Measurements from ENCODE around the gene MRPL9.

MRPL9 gene

DNA sequence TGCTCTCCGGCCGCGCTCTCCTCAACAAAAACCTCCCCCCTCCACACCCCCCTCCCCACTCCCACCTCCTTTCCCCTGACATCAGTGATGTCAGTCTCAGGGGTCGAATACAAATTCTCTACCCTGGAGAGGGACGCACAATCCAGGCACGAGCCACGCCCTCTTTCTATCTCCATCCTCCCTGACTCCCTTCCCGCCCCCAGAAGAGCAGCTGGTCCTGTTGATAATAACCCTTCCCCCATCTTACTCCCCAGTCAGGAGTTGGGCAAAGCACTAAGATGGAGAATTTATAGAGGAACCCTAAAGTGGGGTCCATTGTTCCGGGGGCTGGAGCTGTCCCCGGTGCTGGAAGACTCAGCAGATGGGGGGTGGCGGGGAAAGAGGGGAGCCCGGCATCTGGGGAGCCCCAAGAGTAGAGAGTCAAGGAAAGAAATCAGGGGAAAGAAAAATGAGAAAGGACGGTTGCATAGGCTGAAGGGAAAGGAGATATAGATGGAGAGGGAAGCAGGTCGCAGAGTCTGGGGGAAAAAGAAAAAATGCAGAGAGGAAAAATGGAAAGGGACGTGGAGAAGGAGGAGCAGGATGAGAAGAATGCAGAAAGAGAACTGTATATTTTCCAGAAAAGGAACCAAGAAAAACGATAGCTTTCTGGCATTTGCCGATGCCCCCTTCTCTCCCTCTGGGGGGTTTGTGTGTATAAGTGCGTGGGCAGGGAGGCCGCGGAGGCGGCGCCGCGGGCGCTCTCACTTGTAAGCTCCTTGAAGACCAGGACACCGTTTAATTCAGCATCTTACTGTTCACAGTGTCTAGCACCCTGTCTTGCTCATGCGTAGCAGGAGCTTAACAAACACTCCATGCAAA, 46.3 kb downstream of the MRPL9 start, which contains the start of gene CELF3:
CELF3 (minus strand) TSS at position 33 of the 861 bp plus-strand sequence. CDS start 783 bp downstream, outside the sequence.
- H3K4me1 ChIP-seq (ENCODE audit: control insufficient read depth, insufficient read depth, low read length) = peaks cover 15% of the 10 kb centered on the region; the same call in 1 of the 2 replicates
- H3K4me3 ChIP-seq (ENCODE audit: low read depth, low read length) = peak within 1 kb of the TSS; percentile 66
- H3K36me3 ChIP-seq (ENCODE audit: control insufficient read depth, insufficient read depth, low read length) = no peaks in the 10 kb centered on the region
- peaks cover 46% of the 10 kb centered on the region for H3K27me3 ChIP-seq (ENCODE audit: control insufficient read depth, insufficient read depth, low read length)
- no peaks in the 10 kb centered on the region for H3K9me3 ChIP-seq (ENCODE audit: control insufficient read depth, insufficient read depth, low read length)
- 0 out of 2 replicates have a peak within 1 kb of the TSS, but pooled peaks have one; percentile 43 for H3K9ac ChIP-seq (ENCODE audit: low read depth, low read length)
- H3K27ac ChIP-seq (ENCODE audit: low read depth, low read length) = peak within 1 kb of the TSS; percentile 92

DNA sequence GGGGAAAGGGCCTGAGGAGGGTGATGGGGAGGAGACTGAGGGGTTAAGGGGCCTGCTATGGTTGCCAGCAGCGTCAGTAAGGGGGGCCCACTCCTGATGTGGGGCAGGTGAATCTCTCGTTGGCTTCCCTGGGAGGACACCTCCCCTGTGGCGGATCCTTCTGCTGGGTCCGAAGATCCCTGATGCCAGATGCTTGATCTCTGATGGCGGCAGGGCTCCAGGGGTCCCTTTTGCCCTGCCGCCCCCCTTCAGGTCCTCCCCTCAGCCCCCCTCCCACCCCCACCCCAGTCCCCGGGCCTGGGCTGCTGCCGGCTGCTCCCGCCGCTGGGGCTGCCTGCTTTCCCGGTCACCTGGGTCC, 46.9 kb downstream of the MRPL9 start:
- Histone ChIP-seq H3K36me3 (ENCODE audit: control insufficient read depth, insufficient read depth, low read length) (no peaks in the 10 kb centered on the region), H3K4me3 (ENCODE audit: low read depth, low read length) (peak overlapping the region; percentile 66), H3K9me3 (ENCODE audit: control insufficient read depth, insufficient read depth, low read length) (no peaks in the 10 kb centered on the region), H3K4me1 (ENCODE audit: control insufficient read depth, insufficient read depth, low read length) (peaks cover 15% of the 10 kb centered on the region; the same call in 1 of the 2 replicates), H3K9ac (ENCODE audit: low read depth, low read length) (no peak overlapping the region), H3K27ac (ENCODE audit: low read depth, low read length) (no peak overlapping the region), H3K27me3 (ENCODE audit: control insufficient read depth, insufficient read depth, low read length) (peaks cover 40% of the 10 kb centered on the region)

DNA sequence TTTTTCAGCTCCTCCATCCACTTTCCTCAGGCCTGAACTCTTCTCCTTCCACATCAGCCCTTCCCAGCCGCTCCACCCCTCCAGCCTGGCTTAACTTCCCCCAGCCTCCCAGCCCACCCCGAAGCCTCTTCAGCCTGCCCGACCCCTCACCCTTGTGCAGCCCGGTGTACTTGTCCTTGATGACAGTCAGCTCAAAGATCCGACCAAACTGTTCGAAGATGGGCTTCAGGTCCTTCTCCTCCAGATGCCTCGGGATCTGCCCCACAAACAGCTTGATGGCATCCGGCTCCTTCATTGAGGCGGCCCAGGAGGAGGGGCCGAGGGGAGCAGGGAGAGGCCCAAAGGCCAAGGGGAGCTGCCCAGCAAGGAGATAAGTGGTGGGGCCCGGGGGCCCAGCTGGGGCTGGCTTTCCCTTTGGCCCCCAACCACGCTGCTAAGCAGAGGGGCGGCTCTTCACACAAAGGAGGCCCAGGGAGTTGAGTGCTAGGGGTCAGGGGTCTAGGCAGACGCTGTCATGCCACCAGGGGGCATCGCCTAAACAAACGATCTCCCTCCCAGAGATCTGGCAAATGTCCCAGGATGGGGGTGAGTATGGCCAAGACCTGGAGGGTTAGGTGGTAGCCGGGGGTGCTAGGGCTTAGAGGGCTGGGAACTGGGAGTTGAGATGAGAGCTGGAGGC, 47.4 kb downstream of the MRPL9 start:
- Histone ChIP-seq H3K9me3 (ENCODE audit: control insufficient read depth, insufficient read depth, low read length) (no peaks in the 10 kb centered on the region), H3K9ac (ENCODE audit: low read depth, low read length) (no peak overlapping the region), H3K27ac (ENCODE audit: low read depth, low read length) (no peak overlapping the region), H3K4me1 (ENCODE audit: control insufficient read depth, insufficient read depth, low read length) (peaks cover 13% of the 10 kb centered on the region; the same call in 1 of the 2 replicates), H3K27me3 (ENCODE audit: control insufficient read depth, insufficient read depth, low read length) (peaks cover 38% of the 10 kb centered on the region), H3K4me3 (ENCODE audit: low read depth, low read length) (peak overlapping the region; percentile 66), H3K36me3 (ENCODE audit: control insufficient read depth, insufficient read depth, low read length) (no peaks in the 10 kb centered on the region)

DNA sequence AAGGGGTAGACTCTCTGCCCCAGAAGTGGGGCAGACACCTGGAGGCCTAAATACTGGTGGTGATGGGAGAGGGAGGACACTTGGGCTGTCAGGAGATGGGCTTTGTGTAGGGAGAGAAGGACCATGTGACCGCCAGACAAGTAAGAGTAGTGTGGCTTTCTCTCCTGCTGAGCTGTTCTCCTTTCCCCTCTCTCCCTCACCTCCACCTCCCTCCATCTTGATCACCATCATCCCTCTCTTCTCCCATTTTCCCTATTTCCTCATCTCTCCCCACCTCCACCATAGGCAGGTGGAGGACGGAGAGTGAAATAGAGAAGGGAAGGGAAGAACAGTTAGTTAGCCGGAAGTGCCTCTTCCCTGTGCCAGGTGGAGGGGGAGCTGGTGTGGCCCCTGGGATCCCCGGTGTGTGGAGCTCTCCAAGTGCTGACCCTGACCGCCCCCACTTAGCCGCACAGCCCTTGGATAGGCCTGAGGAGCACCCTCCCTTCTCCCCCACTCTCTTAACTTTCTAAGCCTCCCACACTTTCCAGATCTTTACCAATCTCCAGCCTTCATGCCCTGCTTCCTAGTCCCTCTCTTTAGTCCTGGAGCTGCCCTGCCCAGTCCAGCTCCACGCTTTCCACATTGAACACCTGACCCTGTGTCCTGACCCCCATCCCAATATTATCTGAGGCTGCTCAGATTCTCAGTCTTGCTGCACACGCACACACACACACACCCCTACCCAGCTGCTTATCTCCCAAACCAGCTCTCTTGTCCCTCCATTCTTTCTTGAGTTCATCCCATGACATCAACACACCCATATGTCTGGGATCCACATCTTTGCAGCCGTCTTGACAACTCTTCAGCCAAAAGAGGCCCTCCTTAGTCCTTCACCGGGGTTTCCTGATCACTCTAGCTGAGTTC, 48.2 kb downstream of the MRPL9 start:
- Histone ChIP-seq H3K27ac (ENCODE audit: low read depth, low read length) (no peak overlapping the region), H3K9me3 (ENCODE audit: control insufficient read depth, insufficient read depth, low read length) (no peaks in the 10 kb centered on the region), H3K36me3 (ENCODE audit: control insufficient read depth, insufficient read depth, low read length) (no peaks in the 10 kb centered on the region), H3K4me1 (ENCODE audit: control insufficient read depth, insufficient read depth, low read length) (0 out of 2 replicates have a peak, but pooled peaks cover 7% of the 10 kb centered on the region), H3K27me3 (ENCODE audit: control insufficient read depth, insufficient read depth, low read length) (peaks cover 30% of the 10 kb centered on the region), H3K4me3 (ENCODE audit: low read depth, low read length) (no peak overlapping the region), H3K9ac (ENCODE audit: low read depth, low read length) (no peak overlapping the region)

DNA sequence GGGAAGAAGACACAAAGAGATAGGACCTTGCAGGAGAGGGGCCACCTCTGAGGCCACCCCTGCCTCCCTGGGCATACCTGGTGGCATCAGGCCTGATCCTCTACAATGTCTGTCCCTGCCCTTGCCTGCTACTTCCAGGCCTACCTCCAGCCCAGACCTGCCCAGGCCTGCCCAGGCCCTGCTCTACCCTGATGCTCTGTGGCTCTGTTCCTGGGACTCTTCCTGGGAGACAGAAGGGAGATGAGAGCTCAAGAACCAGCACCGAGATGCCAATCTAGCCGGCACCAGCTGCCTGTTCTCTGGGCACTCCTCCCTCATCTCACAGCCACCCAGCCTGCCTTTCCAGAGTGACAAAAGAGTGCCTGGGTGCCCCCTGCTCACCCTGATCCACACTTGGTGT, 49.4 kb downstream of the MRPL9 start:
- H3K9me3 ChIP-seq (ENCODE audit: control insufficient read depth, insufficient read depth, low read length) = no peaks in the 10 kb centered on the region
- H3K27ac ChIP-seq (ENCODE audit: low read depth, low read length) = no peak overlapping the region
- no peak overlapping the region for H3K4me3 ChIP-seq (ENCODE audit: low read depth, low read length)
- no peaks in the 10 kb centered on the region for H3K36me3 ChIP-seq (ENCODE audit: control insufficient read depth, insufficient read depth, low read length)
- H3K27me3 ChIP-seq (ENCODE audit: control insufficient read depth, insufficient read depth, low read length) = peaks cover 18% of the 10 kb centered on the region
- H3K9ac ChIP-seq (ENCODE audit: low read depth, low read length) = no peak overlapping the region
- H3K4me1 ChIP-seq (ENCODE audit: control insufficient read depth, insufficient read depth, low read length) = 0 out of 2 replicates have a peak, but pooled peaks cover 7% of the 10 kb centered on the region

DNA sequence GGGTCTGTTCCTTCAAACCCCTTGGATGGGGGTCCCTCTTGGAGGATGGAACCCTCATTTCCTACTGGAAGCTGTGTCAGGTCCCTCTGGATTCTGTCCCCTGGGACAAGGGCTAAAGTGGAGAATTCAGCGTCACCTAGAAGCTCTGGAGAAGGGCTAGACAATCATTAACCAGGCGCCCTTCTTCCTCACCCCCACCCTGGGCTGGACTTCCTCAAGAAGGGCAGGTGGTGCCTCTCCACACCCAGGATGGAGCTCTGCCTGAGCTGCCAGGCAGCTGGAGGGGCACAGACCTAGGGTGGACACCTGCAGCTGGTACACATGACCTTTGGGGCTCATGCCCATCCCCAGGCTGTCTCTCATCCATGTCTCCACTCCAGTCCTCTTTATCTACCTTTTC, 50.3 kb downstream of the MRPL9 start:
- Histone ChIP-seq H3K4me1 (ENCODE audit: control insufficient read depth, insufficient read depth, low read length) (0 out of 2 replicates have a peak, but pooled peaks cover 7% of the 10 kb centered on the region), H3K27me3 (ENCODE audit: control insufficient read depth, insufficient read depth, low read length) (peaks cover 9% of the 10 kb centered on the region), H3K27ac (ENCODE audit: low read depth, low read length) (no peak overlapping the region), H3K4me3 (ENCODE audit: low read depth, low read length) (no peak overlapping the region), H3K9ac (ENCODE audit: low read depth, low read length) (no peak overlapping the region), H3K9me3 (ENCODE audit: control insufficient read depth, insufficient read depth, low read length) (no peaks in the 10 kb centered on the region), H3K36me3 (ENCODE audit: control insufficient read depth, insufficient read depth, low read length) (no peaks in the 10 kb centered on the region)

DNA sequence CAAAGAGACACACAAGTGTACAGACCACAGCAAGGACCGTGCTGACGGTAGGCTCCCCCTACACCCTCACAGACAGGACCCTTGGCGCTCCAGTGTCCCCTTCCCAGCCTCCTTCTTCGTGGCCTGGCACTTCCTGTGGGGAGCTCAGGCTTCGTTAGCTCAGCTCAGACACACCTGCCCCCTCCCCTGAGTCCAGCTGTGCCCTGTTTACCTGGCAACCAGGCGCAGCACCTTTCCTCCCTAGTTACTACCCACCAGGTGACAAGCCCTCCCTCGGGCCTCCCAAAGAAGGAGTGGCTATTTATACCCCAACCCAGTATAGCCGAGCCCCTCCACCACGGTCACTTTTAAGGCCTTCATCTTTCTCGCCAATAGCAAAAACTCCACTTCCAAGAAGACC, 51.3 kb downstream of the MRPL9 start:
- Histone ChIP-seq H3K27me3 (ENCODE audit: control insufficient read depth, insufficient read depth, low read length) (no peaks in the 10 kb centered on the region), H3K4me3 (ENCODE audit: low read depth, low read length) (no peak overlapping the region), H3K36me3 (ENCODE audit: control insufficient read depth, insufficient read depth, low read length) (no peaks in the 10 kb centered on the region), H3K9me3 (ENCODE audit: control insufficient read depth, insufficient read depth, low read length) (no peaks in the 10 kb centered on the region), H3K9ac (ENCODE audit: low read depth, low read length) (no peak overlapping the region), H3K4me1 (ENCODE audit: control insufficient read depth, insufficient read depth, low read length) (0 out of 2 replicates have a peak, but pooled peaks cover under 1% of the 10 kb centered on the region), H3K27ac (ENCODE audit: low read depth, low read length) (no peak overlapping the region)

DNA sequence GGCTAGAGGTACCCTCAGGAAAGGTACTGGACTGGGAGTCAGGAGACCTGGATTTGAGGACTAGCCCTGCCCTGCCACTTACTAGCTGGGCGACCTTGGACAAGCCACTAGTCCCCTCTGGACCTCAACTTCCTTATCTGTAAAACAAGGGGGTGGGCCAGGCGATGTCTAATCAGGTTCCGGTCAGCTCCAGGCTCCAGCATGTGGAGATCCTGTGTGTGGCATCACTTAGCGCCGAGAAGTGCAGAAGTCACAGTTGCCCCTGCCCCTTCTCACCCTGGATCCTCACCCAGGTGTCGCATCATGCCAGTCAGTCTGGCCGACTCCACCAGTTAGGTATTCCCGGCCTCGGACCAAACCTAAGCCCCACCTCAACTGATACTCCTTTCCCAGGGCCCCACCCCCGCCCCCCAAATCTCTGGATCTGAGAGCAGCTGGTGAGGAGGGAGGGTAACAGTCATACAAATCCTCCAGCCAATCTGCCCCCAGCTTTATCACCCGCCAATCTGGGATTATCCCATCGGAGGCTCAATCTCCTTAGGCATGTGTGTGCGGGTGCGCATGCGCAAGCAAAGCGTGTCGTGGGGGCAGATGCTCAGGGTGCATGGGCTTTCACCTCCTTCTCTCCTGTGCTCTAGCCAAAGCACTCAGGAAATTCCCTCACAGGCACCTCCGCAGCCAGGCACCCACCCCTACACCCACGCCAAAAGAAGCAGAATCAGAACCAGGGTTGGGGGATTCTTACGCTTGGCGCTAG, 52.1 kb downstream of the MRPL9 start:
- Histone ChIP-seq H3K4me3 (ENCODE audit: low read depth, low read length) (no peak overlapping the region), H3K4me1 (ENCODE audit: control insufficient read depth, insufficient read depth, low read length) (no peaks in the 10 kb centered on the region), H3K9ac (ENCODE audit: low read depth, low read length) (no peak overlapping the region), H3K27me3 (ENCODE audit: control insufficient read depth, insufficient read depth, low read length) (no peaks in the 10 kb centered on the region), H3K36me3 (ENCODE audit: control insufficient read depth, insufficient read depth, low read length) (no peaks in the 10 kb centered on the region), H3K9me3 (ENCODE audit: control insufficient read depth, insufficient read depth, low read length) (no peaks in the 10 kb centered on the region), H3K27ac (ENCODE audit: low read depth, low read length) (no peak overlapping the region)

DNA sequence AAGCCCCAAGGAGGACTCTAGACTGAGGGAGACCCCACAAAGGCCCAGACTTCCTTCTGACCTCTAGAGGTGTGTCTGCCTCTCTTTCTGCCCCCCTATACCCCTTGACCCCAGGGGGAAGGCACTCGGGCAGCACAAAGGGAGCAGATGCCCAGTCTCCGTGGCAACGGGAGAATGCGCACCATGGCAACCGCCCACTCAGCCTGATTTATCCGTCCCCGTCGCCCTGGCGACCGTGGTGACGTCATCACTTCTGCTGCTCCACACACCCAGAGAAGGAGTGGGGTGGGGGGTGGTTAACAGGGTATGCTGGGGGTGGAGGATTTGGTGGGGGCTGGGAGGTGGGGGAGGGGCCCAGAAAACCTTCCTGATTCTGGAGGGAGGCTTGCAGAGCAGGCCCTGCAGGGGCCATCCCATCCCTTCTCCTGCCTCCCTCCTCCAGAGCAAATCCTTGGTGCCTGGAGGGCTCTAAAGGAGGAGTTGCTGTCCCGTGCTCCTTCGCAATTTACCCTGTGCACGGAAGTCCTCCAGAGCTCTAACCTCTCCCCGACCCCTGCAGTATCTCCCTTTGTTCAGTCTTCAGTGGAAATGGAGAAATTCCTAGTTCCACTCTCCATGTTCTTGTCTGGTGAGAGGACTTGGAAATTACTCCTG, 53.0 kb downstream of the MRPL9 start:
- no peaks in the 10 kb centered on the region for H3K4me1 ChIP-seq (ENCODE audit: control insufficient read depth, insufficient read depth, low read length)
- no peaks in the 10 kb centered on the region for H3K9me3 ChIP-seq (ENCODE audit: control insufficient read depth, insufficient read depth, low read length)
- no peak overlapping the region for H3K27ac ChIP-seq (ENCODE audit: low read depth, low read length)
- no peak overlapping the region for H3K4me3 ChIP-seq (ENCODE audit: low read depth, low read length)
- no peaks in the 10 kb centered on the region for H3K36me3 ChIP-seq (ENCODE audit: control insufficient read depth, insufficient read depth, low read length)
- no peaks in the 10 kb centered on the region for H3K27me3 ChIP-seq (ENCODE audit: control insufficient read depth, insufficient read depth, low read length)
- no peak overlapping the region for H3K9ac ChIP-seq (ENCODE audit: low read depth, low read length)

Data from HUES48 (cell line).